MM.1S (cell line): ENCODE results near the gene TTC28.

Source experiments
- DNase-seq: peaks from one replicate; pipeline ENCODE4 v3.0.0-alpha.2; 2015
- H2AFZ ChIP-seq: fragments of 300-600 bp; sonication (generic); 2 replicates; pipeline ENCODE4 v1.6.0; 2016; ENCODE audit warnings: antibody characterized with exemption, low read length
- H3F3A ChIP-seq: fragments of 300-600 bp; sonication (generic); 2 replicates; pipeline ENCODE4 v1.6.1; 2016; ENCODE audit warnings: mild to moderate bottlenecking, antibody characterized with exemption, low read length, moderate library complexity, mixed read lengths; ENCODE audit not compliant: insufficient read depth
- H3K27ac ChIP-seq: fragments of 300-600 bp; sonication (generic); 2 replicates; pipeline ENCODE4 v1.5.1; 2016; ENCODE audit warnings: mild to moderate bottlenecking, low read length
- H3K27me3 ChIP-seq: fragments of 300-600 bp; sonication (generic); replicated peaks from 2 replicates; pipeline ENCODE4 v1.6.0; 2016; ENCODE audit warnings: low read length; ENCODE audit not compliant: insufficient read depth
- H3K36me3 ChIP-seq: fragments of 300-600 bp; sonication (generic); replicated peaks from 2 replicates; pipeline ENCODE4 v1.6.1; 2016; ENCODE audit warnings: mild to moderate bottlenecking, low read length, mixed read lengths; ENCODE audit not compliant: insufficient read depth
- H3K4me1 ChIP-seq: fragments of 300-600 bp; sonication (generic); 2 replicates; pipeline ENCODE4 v1.6.1; 2016; ENCODE audit warnings: low read length, mixed read lengths
- H3K4me2 ChIP-seq: fragments of 300-600 bp; sonication (generic); 2 replicates; pipeline ENCODE4 v1.6.0; 2016; ENCODE audit warnings: low read depth, low read length
- H3K4me3 ChIP-seq: fragments of 300-600 bp; sonication (generic); 2 replicates; pipeline ENCODE4 v1.5.1; 2016; ENCODE audit warnings: low read length, mixed read lengths
- H3K79me2 ChIP-seq: fragments of 300-600 bp; sonication (generic); 2 replicates; pipeline ENCODE4 v1.6.1; 2016; ENCODE audit warnings: mixed run types, low read length, mixed read lengths
- H3K9ac ChIP-seq: fragments of 300-600 bp; sonication (generic); 2 replicates; pipeline ENCODE4 v1.6.1; 2016; ENCODE audit warnings: low read length, mixed read lengths
- H3K9me2 ChIP-seq: fragments of 300-600 bp; sonication (generic); replicated peaks from 2 replicates; pipeline ENCODE4 v1.6.1; 2016; ENCODE audit warnings: mild to moderate bottlenecking, low read length, mixed read lengths; ENCODE audit not compliant: insufficient read depth
- H3K9me3 ChIP-seq: fragments of 300-600 bp; sonication (generic); replicated peaks from 2 replicates; pipeline ENCODE4 v1.6.1; 2016; ENCODE audit warnings: mild to moderate bottlenecking, low read length, mixed read lengths; ENCODE audit not compliant: insufficient read depth
- H4K20me1 ChIP-seq: fragments of 300-600 bp; sonication (generic); 2 replicates; pipeline ENCODE4 v1.6.1; 2016; ENCODE audit warnings: mild to moderate bottlenecking, low read length, moderate library complexity, mixed read lengths; ENCODE audit not compliant: insufficient read depth
- EZH2 ChIP-seq: fragments of 300-600 bp; sonication (generic); optimal IDR thresholded peaks from 2 replicates; pipeline ENCODE3; 2017; ENCODE audit warnings: low read depth, mild to moderate bottlenecking, antibody characterized with exemption, low read length, mixed read lengths
- EZH2phosphoT487 ChIP-seq: fragments of 300-600 bp; sonication (generic); IDR thresholded peaks from 2 replicates; pipeline ENCODE4 v1.6.1; 2018; ENCODE audit warnings: antibody characterized with exemption, low read length
- TF ChIP-seq, protein P1 (sequence below): fragments of 300-600 bp; sonication (generic); IDR thresholded peaks from 2 replicates; pipeline ENCODE4 v1.5.1; 2016; ENCODE audit warnings: antibody characterized with exemption, low read length, mixed read lengths

Gene TTC28

DNA sequence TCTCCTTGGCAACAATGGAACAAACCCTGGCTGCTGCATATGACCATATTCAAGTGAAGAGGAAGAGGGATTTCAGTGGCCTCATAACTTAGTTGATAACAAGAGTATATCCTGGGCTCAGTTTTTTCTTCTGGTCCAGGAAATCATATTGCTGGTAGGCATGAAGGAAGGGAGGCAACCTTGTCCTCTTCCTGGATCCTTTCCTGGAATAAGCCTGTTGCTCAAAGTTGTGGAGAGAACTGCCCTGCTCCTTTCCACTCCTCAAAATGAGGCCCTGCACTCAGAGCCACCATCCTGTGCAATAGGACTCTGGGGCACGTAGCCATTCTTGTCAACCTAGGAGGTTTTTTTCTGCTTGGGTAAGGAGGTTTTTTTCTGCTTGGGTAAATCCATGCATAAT is 631.9 kb downstream of the TTC28 start:
- Histone ChIP-seq H3K36me3 (no peaks in the 10 kb centered on the region), H4K20me1 (no peaks in the 10 kb centered on the region), H2AFZ (no peak overlapping the region), H3K27me3 (no peaks in the 10 kb centered on the region), H3F3A (no peaks in the 10 kb centered on the region), H3K27ac (no peak overlapping the region), H3K4me3 (no peak overlapping the region), H3K9me2 (no peaks in the 10 kb centered on the region), H3K79me2 (no peaks in the 10 kb centered on the region), H3K9ac (no peak overlapping the region), H3K4me1 (no peaks in the 10 kb centered on the region), H3K9me3 (no peaks in the 10 kb centered on the region), H3K4me2 (no peak overlapping the region)
- TF ChIP-seq EZH2 (no peak), EZH2phosphoT487 (no peak)
- TF ChIP-seq, protein P1, sequence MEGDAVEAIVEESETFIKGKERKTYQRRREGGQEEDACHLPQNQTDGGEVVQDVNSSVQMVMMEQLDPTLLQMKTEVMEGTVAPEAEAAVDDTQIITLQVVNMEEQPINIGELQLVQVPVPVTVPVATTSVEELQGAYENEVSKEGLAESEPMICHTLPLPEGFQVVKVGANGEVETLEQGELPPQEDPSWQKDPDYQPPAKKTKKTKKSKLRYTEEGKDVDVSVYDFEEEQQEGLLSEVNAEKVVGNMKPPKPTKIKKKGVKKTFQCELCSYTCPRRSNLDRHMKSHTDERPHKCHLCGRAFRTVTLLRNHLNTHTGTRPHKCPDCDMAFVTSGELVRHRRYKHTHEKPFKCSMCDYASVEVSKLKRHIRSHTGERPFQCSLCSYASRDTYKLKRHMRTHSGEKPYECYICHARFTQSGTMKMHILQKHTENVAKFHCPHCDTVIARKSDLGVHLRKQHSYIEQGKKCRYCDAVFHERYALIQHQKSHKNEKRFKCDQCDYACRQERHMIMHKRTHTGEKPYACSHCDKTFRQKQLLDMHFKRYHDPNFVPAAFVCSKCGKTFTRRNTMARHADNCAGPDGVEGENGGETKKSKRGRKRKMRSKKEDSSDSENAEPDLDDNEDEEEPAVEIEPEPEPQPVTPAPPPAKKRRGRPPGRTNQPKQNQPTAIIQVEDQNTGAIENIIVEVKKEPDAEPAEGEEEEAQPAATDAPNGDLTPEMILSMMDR, result no peak
- DNase-seq, result no peak

DNA sequence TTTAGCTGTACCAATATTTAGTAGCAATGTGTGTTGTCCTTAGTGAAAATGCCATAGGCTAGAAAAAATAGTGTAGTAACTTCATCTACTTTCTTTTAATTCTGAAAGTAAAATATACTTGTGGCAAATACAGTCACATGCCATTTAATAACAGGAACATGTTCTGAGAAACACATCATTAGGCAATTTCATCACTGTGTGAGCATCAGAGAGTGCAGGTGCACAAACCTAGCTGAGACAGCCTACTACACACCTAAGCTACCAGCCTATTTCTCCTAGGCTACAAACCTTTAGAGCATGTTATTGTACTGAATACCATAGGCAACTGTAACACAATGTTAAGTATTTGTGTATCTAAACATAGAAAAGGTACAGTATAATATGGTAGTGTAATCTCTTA is 633.5 kb downstream of the TTC28 start:
- H3K9me3 ChIP-seq, result no peaks in the 10 kb centered on the region
- H3K27me3 ChIP-seq, result no peaks in the 10 kb centered on the region
- H3F3A ChIP-seq, result no peaks in the 10 kb centered on the region
- no peak overlapping the region for H3K4me3 ChIP-seq
- H3K9me2 ChIP-seq, result no peaks in the 10 kb centered on the region
- H3K79me2 ChIP-seq, result no peaks in the 10 kb centered on the region
- no peaks in the 10 kb centered on the region for H3K36me3 ChIP-seq
- no peaks in the 10 kb centered on the region for H4K20me1 ChIP-seq
- DNase-seq, result no peak
- H2AFZ ChIP-seq, result no peak overlapping the region
- H3K4me2 ChIP-seq, result no peak overlapping the region
- H3K4me1 ChIP-seq, result no peaks in the 10 kb centered on the region
- H3K9ac ChIP-seq, result no peak overlapping the region
- no peak overlapping the region for H3K27ac ChIP-seq
- no peak for TF ChIP-seq EZH2phosphoT487
- TF ChIP-seq EZH2, result no peak
- TF ChIP-seq, protein P1, result no peak

DNA sequence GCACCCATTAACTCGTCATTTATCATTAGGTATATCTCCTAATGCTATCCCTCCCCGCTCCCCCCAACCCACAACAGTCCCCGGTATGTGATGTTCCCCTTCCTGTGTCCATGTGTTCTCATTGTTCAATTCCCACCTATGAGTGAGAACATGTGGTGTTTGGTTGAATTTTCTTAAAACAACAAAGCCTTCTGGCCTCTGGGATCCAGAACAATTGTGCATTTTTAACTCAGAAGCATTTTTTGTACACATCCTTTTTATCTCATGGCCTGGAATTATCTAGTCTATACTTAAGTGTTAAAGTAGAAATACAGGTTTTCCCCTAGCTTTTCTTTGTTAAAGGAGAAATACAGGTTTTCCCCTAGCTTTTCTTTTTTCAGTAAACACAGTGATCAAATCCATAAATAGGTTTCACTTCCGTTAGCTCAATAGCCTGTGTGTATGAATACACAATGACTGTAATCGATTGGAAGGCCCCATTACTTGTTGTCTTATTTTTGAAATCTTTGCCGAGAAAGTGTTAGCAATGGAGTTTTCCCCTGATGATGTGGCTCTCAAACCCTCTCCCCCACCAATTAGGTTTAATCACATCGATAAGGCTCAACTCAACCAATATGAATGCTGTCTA is 635.0 kb downstream of the TTC28 start:
- TF ChIP-seq EZH2phosphoT487, result no peak
- no peak for TF ChIP-seq EZH2
- TF ChIP-seq, protein P1, result no peak
- no peak overlapping the region for H3K27ac ChIP-seq
- no peaks in the 10 kb centered on the region for H4K20me1 ChIP-seq
- no peak overlapping the region for H2AFZ ChIP-seq
- no peaks in the 10 kb centered on the region for H3F3A ChIP-seq
- DNase-seq, result no peak
- no peaks in the 10 kb centered on the region for H3K4me1 ChIP-seq
- H3K9me3 ChIP-seq, result no peaks in the 10 kb centered on the region
- no peak overlapping the region for H3K4me3 ChIP-seq
- H3K9ac ChIP-seq, result no peak overlapping the region
- no peaks in the 10 kb centered on the region for H3K79me2 ChIP-seq
- H3K36me3 ChIP-seq, result no peaks in the 10 kb centered on the region
- H3K4me2 ChIP-seq, result no peak overlapping the region
- H3K27me3 ChIP-seq, result no peaks in the 10 kb centered on the region
- no peaks in the 10 kb centered on the region for H3K9me2 ChIP-seq
